HEK293 (cell line): ENCODE data around the gene CSNK1G1.
A peak's percentile ranks its signal among the peaks of the same experiment; 100 is the strongest.

Source experiments
- FEZF1 ChIP-seq: fragments of 450-650 bp; formaldehyde crosslinking; IDR thresholded peaks from 2 replicates; pipeline ENCODE4 v1.5.1; 2016; ENCODE audit warnings: missing biosample characterization, missing genetic modification characterization
- GLI2 ChIP-seq: fragments of 450-650 bp; formaldehyde crosslinking; IDR thresholded peaks from 2 replicates; pipeline ENCODE4; 2017; ENCODE audit warnings: missing biosample characterization, missing genetic modification characterization, low read depth, borderline replicate concordance
- KLF10 ChIP-seq: fragments of 450-650 bp; IDR thresholded peaks from 2 replicates; pipeline ENCODE4 v1.5.1; 2018; ENCODE audit warnings: missing biosample characterization, mild to moderate bottlenecking, missing genetic modification characterization
- KLF16 ChIP-seq: fragments of 450-650 bp; formaldehyde crosslinking; IDR thresholded peaks from 2 replicates; pipeline ENCODE4 v1.5.1; 2017; ENCODE audit warnings: missing biosample characterization, missing genetic modification characterization
- SP2 ChIP-seq: fragments of 450-650 bp; formaldehyde crosslinking; IDR thresholded peaks from 2 replicates; pipeline ENCODE4 v1.5.1; 2016; ENCODE audit warnings: missing biosample characterization, missing genetic modification characterization
- TCF7L2 ChIP-seq: IDR thresholded peaks from 2 replicates; pipeline ENCODE4 v1.6.1; 2011; ENCODE audit warnings: low read depth, mild to moderate bottlenecking, inconsistent platforms, low read length, moderate library complexity, borderline replicate concordance
- ZBTB48 ChIP-seq: fragments of 450-650 bp; formaldehyde crosslinking; IDR thresholded peaks from 2 replicates; pipeline ENCODE4 v1.5.1; 2016; ENCODE audit warnings: missing biosample characterization, missing genetic modification characterization
- ZFP69B ChIP-seq: fragments of 450-650 bp; formaldehyde crosslinking; IDR thresholded peaks from 2 replicates; pipeline ENCODE4 v1.5.1; 2016; ENCODE audit warnings: missing biosample characterization, missing genetic modification characterization
- ZNF2 ChIP-seq: fragments of 450-650 bp; formaldehyde crosslinking; IDR thresholded peaks from 2 replicates; pipeline ENCODE4 v1.5.1; 2016; ENCODE audit warnings: missing biosample characterization, missing genetic modification characterization
- ZNF239 ChIP-seq: fragments of 450-650 bp; formaldehyde crosslinking; IDR thresholded peaks from 2 replicates; pipeline ENCODE4 v1.5.1; 2016; ENCODE audit warnings: missing biosample characterization, missing genetic modification characterization
- ZNF302 ChIP-seq: fragments of 450-650 bp; formaldehyde crosslinking; IDR thresholded peaks from 2 replicates; pipeline ENCODE4 v1.5.1; 2016; ENCODE audit warnings: missing biosample characterization, missing genetic modification characterization, low read depth
- ZNF350 ChIP-seq: fragments of 450-650 bp; formaldehyde crosslinking; IDR thresholded peaks from 2 replicates; pipeline ENCODE4 v1.5.0; 2017; ENCODE audit warnings: missing biosample characterization, mild to moderate bottlenecking, missing genetic modification characterization
- ZNF394 ChIP-seq: fragments of 450-650 bp; formaldehyde crosslinking; IDR thresholded peaks from 2 replicates; pipeline ENCODE4 v1.5.1; 2016; ENCODE audit warnings: missing biosample characterization, missing genetic modification characterization, mild to moderate bottlenecking, moderate library complexity, borderline replicate concordance
- ZNF404 ChIP-seq: fragments of 450-650 bp; formaldehyde crosslinking; IDR thresholded peaks from 2 replicates; pipeline ENCODE4 v1.5.1; 2017; ENCODE audit warnings: missing biosample characterization, missing genetic modification characterization
- ZNF555 ChIP-seq: fragments of 450-650 bp; formaldehyde crosslinking; conservative IDR thresholded peaks from 2 replicates; pipeline ENCODE4 v1.5.1; 2017; ENCODE audit warnings: missing biosample characterization, mild to moderate bottlenecking, missing genetic modification characterization, inconsistent platforms
- ZNF560 ChIP-seq: fragments of 450-650 bp; formaldehyde crosslinking; IDR thresholded peaks from 2 replicates; pipeline ENCODE4 v1.5.1; 2017; ENCODE audit warnings: missing biosample characterization, missing genetic modification characterization, borderline replicate concordance
- ZNF571 ChIP-seq: fragments of 450-650 bp; formaldehyde crosslinking; IDR thresholded peaks from 2 replicates; pipeline ENCODE4 v1.5.0; 2017; ENCODE audit warnings: missing biosample characterization, missing genetic modification characterization
- ZNF610 ChIP-seq: fragments of 450-650 bp; formaldehyde crosslinking; IDR thresholded peaks from 2 replicates; pipeline ENCODE4 v1.5.1; 2016; ENCODE audit warnings: missing biosample characterization, missing genetic modification characterization, borderline replicate concordance
- ZNF76 ChIP-seq: fragments of 450-650 bp; formaldehyde crosslinking; IDR thresholded peaks from 2 replicates; pipeline ENCODE4; 2016; ENCODE audit warnings: low read depth, missing biosample characterization, missing genetic modification characterization, borderline replicate concordance
- ZNF777 ChIP-seq: fragments of 450-650 bp; formaldehyde crosslinking; IDR thresholded peaks from 2 replicates; pipeline ENCODE4 v1.5.1; 2017; ENCODE audit warnings: missing biosample characterization, missing genetic modification characterization, borderline replicate concordance
- ZNF785 ChIP-seq: fragments of 450-650 bp; formaldehyde crosslinking; IDR thresholded peaks from 2 replicates; pipeline ENCODE4 v1.5.1; 2016; ENCODE audit warnings: missing biosample characterization, missing genetic modification characterization
- ZNF791 ChIP-seq: fragments of 450-650 bp; formaldehyde crosslinking; IDR thresholded peaks from 2 replicates; pipeline ENCODE4 v1.5.1; 2016; ENCODE audit warnings: missing biosample characterization, missing genetic modification characterization
- TF ChIP-seq, protein P1 (sequence below): fragments of 450-650 bp; formaldehyde crosslinking; IDR thresholded peaks from 2 replicates; pipeline ENCODE4 v1.5.1; 2016; ENCODE audit warnings: missing biosample characterization, missing genetic modification characterization
- TF ChIP-seq, protein P2 (sequence below): fragments of 450-650 bp; formaldehyde crosslinking; IDR thresholded peaks from 2 replicates; pipeline ENCODE4 v1.5.1; 2017; ENCODE audit warnings: missing biosample characterization, mild to moderate bottlenecking, missing genetic modification characterization, moderate library complexity
- TF ChIP-seq, protein P3 (sequence below): fragments of 450-650 bp; formaldehyde crosslinking; IDR thresholded peaks from 2 replicates; pipeline ENCODE4 v1.5.1; 2016; ENCODE audit warnings: missing biosample characterization, missing genetic modification characterization
- TF ChIP-seq, protein P4 (sequence below): fragments of 450-650 bp; formaldehyde crosslinking; IDR thresholded peaks from 2 replicates; pipeline ENCODE4 v1.5.1; 2016; ENCODE audit warnings: missing biosample characterization, missing genetic modification characterization
- TF ChIP-seq, protein P5 (sequence below): fragments of 450-650 bp; formaldehyde crosslinking; IDR thresholded peaks from 2 replicates; pipeline ENCODE4 v1.5.1; 2016; ENCODE audit warnings: missing biosample characterization, missing genetic modification characterization
- TF ChIP-seq, protein P6 (sequence below): fragments of 450-650 bp; formaldehyde crosslinking; IDR thresholded peaks from 2 replicates; pipeline ENCODE4 v1.5.1; 2016; ENCODE audit warnings: missing biosample characterization, missing genetic modification characterization, low read depth

CSNK1G1 gene

DNA sequence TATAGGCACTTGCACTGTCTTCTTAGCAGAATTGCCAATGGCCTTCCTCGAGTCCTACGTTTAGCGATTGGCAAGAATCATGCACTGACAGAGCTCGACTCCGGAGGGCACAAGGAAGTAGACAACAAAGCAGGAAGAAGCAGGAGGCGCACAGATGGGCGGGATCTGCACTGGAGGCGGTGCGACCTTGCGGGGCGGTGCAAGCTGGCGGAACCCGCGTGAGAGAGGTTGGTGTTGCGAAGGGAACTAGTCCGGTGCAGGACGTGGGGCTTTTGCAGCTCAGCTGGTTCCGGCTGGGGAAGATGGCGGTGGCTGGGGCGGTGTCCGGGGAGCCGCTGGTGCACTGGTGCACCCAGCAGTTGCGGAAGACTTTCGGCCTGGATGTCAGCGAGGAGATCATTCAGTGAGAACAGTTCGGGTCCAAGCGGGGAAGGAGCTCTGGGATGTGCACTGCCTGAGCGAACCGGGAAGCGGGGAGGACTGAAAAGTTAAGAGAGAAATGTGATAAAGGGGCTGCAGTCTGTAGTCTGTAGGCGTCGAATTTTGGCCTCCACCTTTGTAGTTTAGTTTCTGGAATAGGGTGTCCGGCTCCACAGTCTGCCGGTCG is 31.7 kb upstream of the CSNK1G1 start, which contains the start of gene TRIP4 (continued):
- TF ChIP-seq ZFP69B (tag by site-specific recombination) (peak; percentile 93), ZNF785 (tag by site-specific recombination) (peak; percentile 92), FEZF1 (tag by site-specific recombination) (peak; percentile 69), TCF7L2 (no peak), ZNF302 (no peak), ZNF610 (tag by site-specific recombination) (peak; percentile 92), ZNF555 (no peak), ZNF76 (tag by site-specific recombination) (peak; percentile 90), ZNF791 (tag by site-specific recombination) (no peak), ZBTB48 (tag by site-specific recombination) (peak; percentile 73; the same call in 1 of the 2 replicates), ZNF350 (no peak), ZNF571 (no peak), ZNF404 (tag by site-specific recombination) (no peak), ZNF239 (tag by site-specific recombination) (peak; percentile 77; the same call in 1 of the 2 replicates), ZNF560 (tag by site-specific recombination) (no peak), GLI2 (tag by site-specific recombination) (no peak), KLF16 (peak; percentile 100), ZNF777 (tag by site-specific recombination) (no peak), ZNF394 (tag by site-specific recombination) (peak; percentile 94), ZNF2 (tag by site-specific recombination) (peak; percentile 98), KLF10 (tag by site-specific recombination) (peak; percentile 74), SP2 (tag by site-specific recombination) (peak; percentile 95)
- TF ChIP-seq, protein P1, sequence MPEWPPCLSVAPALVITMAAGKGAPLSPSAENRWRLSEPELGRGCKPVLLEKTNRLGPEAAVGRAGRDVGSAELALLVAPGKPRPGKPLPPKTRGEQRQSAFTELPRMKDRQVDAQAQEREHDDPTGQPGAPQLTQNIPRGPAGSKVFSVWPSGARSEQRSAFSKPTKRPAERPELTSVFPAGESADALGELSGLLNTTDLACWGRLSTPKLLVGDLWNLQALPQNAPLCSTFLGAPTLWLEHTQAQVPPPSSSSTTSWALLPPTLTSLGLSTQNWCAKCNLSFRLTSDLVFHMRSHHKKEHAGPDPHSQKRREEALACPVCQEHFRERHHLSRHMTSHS, result no peak; the same call in 1 of the 2 replicates
- TF ChIP-seq, protein P2, sequence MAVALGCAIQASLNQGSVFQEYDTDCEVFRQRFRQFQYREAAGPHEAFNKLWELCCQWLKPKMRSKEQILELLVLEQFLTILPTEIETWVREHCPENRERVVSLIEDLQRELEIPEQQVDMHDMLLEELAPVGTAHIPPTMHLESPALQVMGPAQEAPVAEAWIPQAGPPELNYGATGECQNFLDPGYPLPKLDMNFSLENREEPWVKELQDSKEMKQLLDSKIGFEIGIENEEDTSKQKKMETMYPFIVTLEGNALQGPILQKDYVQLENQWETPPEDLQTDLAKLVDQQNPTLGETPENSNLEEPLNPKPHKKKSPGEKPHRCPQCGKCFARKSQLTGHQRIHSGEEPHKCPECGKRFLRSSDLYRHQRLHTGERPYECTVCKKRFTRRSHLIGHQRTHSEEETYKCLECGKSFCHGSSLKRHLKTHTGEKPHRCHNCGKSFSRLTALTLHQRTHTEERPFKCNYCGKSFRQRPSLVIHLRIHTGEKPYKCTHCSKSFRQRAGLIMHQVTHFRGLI (tag by site-specific recombination), result 0 out of 2 replicates have a peak, but pooled peaks have one; percentile 32
- TF ChIP-seq, protein P3, sequence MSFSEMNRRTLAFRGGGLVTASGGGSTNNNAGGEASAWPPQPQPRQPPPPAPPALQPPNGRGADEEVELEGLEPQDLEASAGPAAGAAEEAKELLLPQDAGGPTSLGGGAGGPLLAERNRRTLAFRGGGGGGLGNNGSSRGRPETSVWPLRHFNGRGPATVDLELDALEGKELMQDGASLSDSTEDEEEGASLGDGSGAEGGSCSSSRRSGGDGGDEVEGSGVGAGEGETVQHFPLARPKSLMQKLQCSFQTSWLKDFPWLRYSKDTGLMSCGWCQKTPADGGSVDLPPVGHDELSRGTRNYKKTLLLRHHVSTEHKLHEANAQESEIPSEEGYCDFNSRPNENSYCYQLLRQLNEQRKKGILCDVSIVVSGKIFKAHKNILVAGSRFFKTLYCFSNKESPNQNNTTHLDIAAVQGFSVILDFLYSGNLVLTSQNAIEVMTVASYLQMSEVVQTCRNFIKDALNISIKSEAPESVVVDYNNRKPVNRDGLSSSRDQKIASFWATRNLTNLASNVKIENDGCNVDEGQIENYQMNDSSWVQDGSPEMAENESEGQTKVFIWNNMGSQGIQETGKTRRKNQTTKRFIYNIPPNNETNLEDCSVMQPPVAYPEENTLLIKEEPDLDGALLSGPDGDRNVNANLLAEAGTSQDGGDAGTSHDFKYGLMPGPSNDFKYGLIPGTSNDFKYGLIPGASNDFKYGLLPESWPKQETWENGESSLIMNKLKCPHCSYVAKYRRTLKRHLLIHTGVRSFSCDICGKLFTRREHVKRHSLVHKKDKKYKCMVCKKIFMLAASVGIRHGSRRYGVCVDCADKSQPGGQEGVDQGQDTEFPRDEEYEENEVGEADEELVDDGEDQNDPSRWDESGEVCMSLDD (tag by site-specific recombination), result peak; percentile 56
- TF ChIP-seq, protein P4, sequence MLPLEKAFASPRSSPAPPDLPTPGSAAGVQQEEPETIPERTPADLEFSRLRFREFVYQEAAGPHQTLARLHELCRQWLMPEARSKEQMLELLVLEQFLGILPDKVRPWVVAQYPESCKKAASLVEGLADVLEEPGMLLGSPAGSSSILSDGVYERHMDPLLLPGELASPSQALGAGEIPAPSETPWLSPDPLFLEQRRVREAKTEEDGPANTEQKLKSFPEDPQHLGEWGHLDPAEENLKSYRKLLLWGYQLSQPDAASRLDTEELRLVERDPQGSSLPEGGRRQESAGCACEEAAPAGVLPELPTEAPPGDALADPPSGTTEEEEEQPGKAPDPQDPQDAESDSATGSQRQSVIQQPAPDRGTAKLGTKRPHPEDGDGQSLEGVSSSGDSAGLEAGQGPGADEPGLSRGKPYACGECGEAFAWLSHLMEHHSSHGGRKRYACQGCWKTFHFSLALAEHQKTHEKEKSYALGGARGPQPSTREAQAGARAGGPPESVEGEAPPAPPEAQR (tag by site-specific recombination), result peak; percentile 97
- TF ChIP-seq, protein P5, sequence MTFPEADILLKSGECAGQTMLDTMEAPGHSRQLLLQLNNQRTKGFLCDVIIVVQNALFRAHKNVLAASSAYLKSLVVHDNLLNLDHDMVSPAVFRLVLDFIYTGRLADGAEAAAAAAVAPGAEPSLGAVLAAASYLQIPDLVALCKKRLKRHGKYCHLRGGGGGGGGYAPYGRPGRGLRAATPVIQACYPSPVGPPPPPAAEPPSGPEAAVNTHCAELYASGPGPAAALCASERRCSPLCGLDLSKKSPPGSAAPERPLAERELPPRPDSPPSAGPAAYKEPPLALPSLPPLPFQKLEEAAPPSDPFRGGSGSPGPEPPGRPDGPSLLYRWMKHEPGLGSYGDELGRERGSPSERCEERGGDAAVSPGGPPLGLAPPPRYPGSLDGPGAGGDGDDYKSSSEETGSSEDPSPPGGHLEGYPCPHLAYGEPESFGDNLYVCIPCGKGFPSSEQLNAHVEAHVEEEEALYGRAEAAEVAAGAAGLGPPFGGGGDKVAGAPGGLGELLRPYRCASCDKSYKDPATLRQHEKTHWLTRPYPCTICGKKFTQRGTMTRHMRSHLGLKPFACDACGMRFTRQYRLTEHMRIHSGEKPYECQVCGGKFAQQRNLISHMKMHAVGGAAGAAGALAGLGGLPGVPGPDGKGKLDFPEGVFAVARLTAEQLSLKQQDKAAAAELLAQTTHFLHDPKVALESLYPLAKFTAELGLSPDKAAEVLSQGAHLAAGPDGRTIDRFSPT (tag by site-specific recombination), result 0 out of 2 replicates have a peak, but pooled peaks have one; percentile 16
- TF ChIP-seq, protein P6, sequence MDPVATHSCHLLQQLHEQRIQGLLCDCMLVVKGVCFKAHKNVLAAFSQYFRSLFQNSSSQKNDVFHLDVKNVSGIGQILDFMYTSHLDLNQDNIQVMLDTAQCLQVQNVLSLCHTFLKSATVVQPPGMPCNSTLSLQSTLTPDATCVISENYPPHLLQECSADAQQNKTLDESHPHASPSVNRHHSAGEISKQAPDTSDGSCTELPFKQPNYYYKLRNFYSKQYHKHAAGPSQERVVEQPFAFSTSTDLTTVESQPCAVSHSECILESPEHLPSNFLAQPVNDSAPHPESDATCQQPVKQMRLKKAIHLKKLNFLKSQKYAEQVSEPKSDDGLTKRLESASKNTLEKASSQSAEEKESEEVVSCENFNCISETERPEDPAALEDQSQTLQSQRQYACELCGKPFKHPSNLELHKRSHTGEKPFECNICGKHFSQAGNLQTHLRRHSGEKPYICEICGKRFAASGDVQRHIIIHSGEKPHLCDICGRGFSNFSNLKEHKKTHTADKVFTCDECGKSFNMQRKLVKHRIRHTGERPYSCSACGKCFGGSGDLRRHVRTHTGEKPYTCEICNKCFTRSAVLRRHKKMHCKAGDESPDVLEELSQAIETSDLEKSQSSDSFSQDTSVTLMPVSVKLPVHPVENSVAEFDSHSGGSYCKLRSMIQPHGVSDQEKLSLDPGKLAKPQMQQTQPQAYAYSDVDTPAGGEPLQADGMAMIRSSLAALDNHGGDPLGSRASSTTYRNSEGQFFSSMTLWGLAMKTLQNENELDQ, result 0 out of 2 replicates have a peak, but pooled peaks have one; percentile 67
